Fibroblast of pulmonary artery (primary cell): ENCODE data around the gene MYCBP2.
"Not testable (repeated sequence)": the region's sequence is repeated elsewhere in the genome, so short reads cannot be mapped to it uniquely, and the experiment has no call there.

ENCODE experiments used
- DNase-seq: peaks from one replicate; pipeline ENCODE4 v3.0.0-alpha.2; 2010; ENCODE audit warnings: low read depth
- H3K4me3 ChIP-seq: replicated peaks from 2 replicates; pipeline ENCODE4 v1.5.1; 2011; ENCODE audit warnings: low read depth, mild to moderate bottlenecking, control low read depth, low read length, moderate library complexity
- CTCF ChIP-seq: IDR thresholded peaks from 2 replicates; pipeline ENCODE4 v1.5.1; 2011; ENCODE audit warnings: mild to moderate bottlenecking, control low read depth, low read length, inconsistent platforms; ENCODE audit errors: missing control alignments

The MYCBP2 gene

GRCh38 chr13:77329133-77329910 lies 2.4 kb upstream of the MYCBP2 start:
- no peak for TF ChIP-seq CTCF
- H3K4me3 ChIP-seq = peak overlapping the region; percentile 90
- DNase-seq = peak; percentile 97

- no peak for DNase-seq
- no peak for TF ChIP-seq CTCF
- peak overlapping the region; percentile 90 for H3K4me3 ChIP-seq
Measured at GRCh38 chr13:77328819-77329132, 1.9 kb upstream of the MYCBP2 start.

GRCh38 chr13:77325371-77325980 lies 1.4 kb downstream of the MYCBP2 start:
- no peak for DNase-seq
- no peak for TF ChIP-seq CTCF
- H3K4me3 ChIP-seq = peak overlapping the region; percentile 89

GRCh38 chr13:77323858-77324257 lies 3.0 kb downstream of the MYCBP2 start:
- no peak overlapping the region for H3K4me3 ChIP-seq
- DNase-seq = no peak

GRCh38 chr13:77319536-77319935 lies 7.4 kb downstream of the MYCBP2 start:
- no peak overlapping the region for H3K4me3 ChIP-seq
- no peak for DNase-seq
- no peak for TF ChIP-seq CTCF

More at GRCh38 chr13:77323858-77324257, 3.0 kb downstream of the MYCBP2 start:
- no peak for TF ChIP-seq CTCF

GRCh38 chr13:77318741-77319140 lies 8.2 kb downstream of the MYCBP2 start:
- H3K4me3 ChIP-seq = no peak overlapping the region
- TF ChIP-seq CTCF = no peak
- DNase-seq = no peak

GRCh38 chr13:77316430-77316829 lies 10.5 kb downstream of the MYCBP2 start:
- no peak overlapping the region for H3K4me3 ChIP-seq
- no peak for TF ChIP-seq CTCF
- no peak for DNase-seq

GRCh38 chr13:77315509-77315908 lies 11.4 kb downstream of the MYCBP2 start:
- not testable (repeated sequence) for DNase-seq, H3K4me3 ChIP-seq
